ENCODE data around the gene GPR148.
"Not testable (repeated sequence)": the region's sequence is repeated elsewhere in the genome, so short reads cannot be mapped to it uniquely, and the experiment has no call there.

The GPR148 gene

DNA sequence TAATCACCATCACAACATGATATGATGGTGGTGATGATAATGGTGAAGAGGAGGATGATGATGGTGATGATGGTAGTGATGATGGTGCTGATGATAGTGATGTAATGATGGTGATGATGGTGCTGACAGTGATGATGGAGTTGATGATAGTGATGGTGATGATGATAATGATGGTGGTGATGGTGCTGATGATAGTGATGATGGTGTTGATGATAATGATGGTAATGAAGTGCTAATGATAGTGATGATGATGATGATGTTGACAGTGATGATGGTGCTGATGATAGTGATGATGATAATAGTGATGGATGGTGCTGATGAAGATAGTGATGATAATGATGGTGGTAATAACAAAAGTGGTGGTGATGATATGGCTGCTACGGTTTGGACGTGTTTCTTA is 4.4 kb upstream of the GPR148 start:
- H3K36me3 ChIP-seq (ENCODE audit: control insufficient read depth, insufficient read depth, low read length) = no peaks in the 10 kb centered on the region
- TF ChIP-seq, protein P1, sequence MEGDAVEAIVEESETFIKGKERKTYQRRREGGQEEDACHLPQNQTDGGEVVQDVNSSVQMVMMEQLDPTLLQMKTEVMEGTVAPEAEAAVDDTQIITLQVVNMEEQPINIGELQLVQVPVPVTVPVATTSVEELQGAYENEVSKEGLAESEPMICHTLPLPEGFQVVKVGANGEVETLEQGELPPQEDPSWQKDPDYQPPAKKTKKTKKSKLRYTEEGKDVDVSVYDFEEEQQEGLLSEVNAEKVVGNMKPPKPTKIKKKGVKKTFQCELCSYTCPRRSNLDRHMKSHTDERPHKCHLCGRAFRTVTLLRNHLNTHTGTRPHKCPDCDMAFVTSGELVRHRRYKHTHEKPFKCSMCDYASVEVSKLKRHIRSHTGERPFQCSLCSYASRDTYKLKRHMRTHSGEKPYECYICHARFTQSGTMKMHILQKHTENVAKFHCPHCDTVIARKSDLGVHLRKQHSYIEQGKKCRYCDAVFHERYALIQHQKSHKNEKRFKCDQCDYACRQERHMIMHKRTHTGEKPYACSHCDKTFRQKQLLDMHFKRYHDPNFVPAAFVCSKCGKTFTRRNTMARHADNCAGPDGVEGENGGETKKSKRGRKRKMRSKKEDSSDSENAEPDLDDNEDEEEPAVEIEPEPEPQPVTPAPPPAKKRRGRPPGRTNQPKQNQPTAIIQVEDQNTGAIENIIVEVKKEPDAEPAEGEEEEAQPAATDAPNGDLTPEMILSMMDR (IDR thresholded peaks at IDR 0.05; ENCODE audit: insufficient read depth, low read length, poor library complexity, severe bottlenecking) = no peak
- H3K4me3 ChIP-seq (replicated peaks; ENCODE audit: low read depth, low read length) = no peak overlapping the region
- no peaks in the 10 kb centered on the region for H3K27me3 ChIP-seq (replicated peaks; ENCODE audit: control insufficient read depth, insufficient read depth, low read length)
- no peak for DNase-seq (ENCODE audit: extremely low read depth, insufficient read length)

DNA sequence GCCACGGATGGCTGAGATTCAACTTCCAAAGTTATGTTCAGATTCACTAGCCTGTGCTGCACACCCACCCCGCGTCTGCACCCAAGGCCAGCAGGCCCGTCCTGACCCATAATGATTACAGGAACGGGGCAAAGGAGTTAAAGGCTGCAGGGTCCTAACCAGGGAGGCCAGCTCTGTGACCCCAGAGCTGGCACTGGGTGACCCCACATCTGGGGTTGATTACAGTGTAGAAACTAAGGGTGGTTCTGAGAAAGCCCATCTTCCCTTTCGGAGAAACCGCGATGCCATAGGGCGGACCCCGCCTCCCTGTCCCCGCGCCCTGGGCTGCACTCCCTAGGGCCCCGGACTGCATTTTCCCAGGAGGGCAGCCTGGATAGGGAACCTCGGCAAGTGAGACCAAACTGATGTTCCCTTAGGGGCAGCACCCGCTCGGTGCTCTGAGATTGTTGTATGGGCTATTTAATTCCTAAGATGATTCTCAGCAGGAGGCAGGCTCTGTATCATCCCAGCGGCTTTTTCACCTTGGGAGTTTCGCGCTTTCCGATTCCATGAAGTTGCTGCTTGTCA is 2.2 kb upstream of the GPR148 start:
- Histone ChIP-seq H3K36me3 (ENCODE audit: control insufficient read depth, insufficient read depth, low read length) (no peaks in the 10 kb centered on the region), H3K27me3 (replicated peaks; ENCODE audit: control insufficient read depth, insufficient read depth, low read length) (no peaks in the 10 kb centered on the region), H3K4me3 (replicated peaks; ENCODE audit: low read depth, low read length) (peak overlapping the region; percentile 55)
- TF ChIP-seq, protein P1 (IDR thresholded peaks at IDR 0.05; ENCODE audit: insufficient read depth, low read length, poor library complexity, severe bottlenecking) = no peak
- DNase-seq (ENCODE audit: extremely low read depth, insufficient read length) = no peak

DNA sequence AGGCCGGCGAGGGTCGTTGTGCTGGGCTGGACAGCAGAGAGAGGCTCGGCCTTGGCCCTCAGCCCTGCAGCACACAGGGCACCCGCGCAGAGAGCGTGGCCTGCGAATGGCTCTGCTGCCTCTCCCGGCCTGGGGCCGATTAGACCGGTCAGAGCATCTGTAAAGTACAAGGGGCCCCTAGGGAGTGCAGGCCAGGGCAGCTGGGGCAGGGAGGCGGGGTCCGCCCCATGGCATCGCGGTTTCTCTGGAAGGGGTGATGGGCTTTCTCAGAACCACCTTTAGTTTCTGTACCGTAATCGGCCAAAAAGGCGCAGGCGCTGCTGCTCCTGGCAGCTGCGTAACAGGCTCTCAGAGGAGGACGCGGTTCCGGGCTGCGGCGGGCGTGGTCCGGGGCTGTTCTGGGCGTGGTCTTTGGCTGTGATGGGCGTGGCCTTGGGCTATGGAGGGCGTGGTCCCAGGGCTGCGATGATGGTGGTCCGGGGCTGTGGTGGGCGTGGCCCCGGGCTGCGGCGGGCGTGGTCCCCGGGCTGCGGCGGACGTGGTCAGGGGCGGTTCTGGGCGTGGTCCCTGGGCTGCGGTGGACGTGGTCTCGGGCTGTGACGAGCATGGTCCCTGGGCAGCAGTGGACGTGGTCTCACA is 1.5 kb upstream of the GPR148 start:
- no peaks in the 10 kb centered on the region for H3K27me3 ChIP-seq (replicated peaks; ENCODE audit: control insufficient read depth, insufficient read depth, low read length)
- TF ChIP-seq, protein P1 (IDR thresholded peaks at IDR 0.05; ENCODE audit: insufficient read depth, low read length, poor library complexity, severe bottlenecking) = no peak
- DNase-seq (ENCODE audit: extremely low read depth, insufficient read length) = peak; percentile 88
- no peaks in the 10 kb centered on the region for H3K36me3 ChIP-seq (ENCODE audit: control insufficient read depth, insufficient read depth, low read length)
- H3K4me3 ChIP-seq (replicated peaks; ENCODE audit: low read depth, low read length) = peak overlapping the region; percentile 55

DNA sequence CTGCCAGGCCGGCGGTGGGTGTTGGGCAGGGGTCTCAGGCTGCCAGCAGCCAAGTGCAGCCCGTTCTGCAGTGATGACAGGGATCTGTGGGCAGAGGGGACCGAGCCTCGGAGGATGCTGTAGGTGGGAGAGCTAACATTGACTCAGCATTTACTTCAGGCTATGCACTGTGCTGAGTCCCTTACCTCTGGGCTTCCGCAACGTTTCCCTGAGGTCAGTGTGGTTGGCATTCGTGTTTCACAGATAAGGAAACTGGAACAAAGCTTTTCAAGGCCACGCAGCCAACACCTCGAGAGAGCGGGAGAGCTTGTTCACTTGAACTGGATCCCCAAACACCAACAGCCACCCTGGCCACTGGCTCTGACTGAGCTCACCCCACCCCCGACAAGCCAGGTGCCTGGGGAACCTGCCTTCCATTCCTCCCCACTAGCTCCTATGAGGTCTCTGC is 839 bp upstream of the GPR148 start:
- no peaks in the 10 kb centered on the region for H3K27me3 ChIP-seq (replicated peaks; ENCODE audit: control insufficient read depth, insufficient read depth, low read length)
- no peak for DNase-seq (ENCODE audit: extremely low read depth, insufficient read length)
- peak overlapping the region; percentile 36 for H3K4me3 ChIP-seq (replicated peaks; ENCODE audit: low read depth, low read length)
- no peaks in the 10 kb centered on the region for H3K36me3 ChIP-seq (ENCODE audit: control insufficient read depth, insufficient read depth, low read length)
- TF ChIP-seq, protein P1 (IDR thresholded peaks at IDR 0.05; ENCODE audit: insufficient read depth, low read length, poor library complexity, severe bottlenecking) = no peak

DNA sequence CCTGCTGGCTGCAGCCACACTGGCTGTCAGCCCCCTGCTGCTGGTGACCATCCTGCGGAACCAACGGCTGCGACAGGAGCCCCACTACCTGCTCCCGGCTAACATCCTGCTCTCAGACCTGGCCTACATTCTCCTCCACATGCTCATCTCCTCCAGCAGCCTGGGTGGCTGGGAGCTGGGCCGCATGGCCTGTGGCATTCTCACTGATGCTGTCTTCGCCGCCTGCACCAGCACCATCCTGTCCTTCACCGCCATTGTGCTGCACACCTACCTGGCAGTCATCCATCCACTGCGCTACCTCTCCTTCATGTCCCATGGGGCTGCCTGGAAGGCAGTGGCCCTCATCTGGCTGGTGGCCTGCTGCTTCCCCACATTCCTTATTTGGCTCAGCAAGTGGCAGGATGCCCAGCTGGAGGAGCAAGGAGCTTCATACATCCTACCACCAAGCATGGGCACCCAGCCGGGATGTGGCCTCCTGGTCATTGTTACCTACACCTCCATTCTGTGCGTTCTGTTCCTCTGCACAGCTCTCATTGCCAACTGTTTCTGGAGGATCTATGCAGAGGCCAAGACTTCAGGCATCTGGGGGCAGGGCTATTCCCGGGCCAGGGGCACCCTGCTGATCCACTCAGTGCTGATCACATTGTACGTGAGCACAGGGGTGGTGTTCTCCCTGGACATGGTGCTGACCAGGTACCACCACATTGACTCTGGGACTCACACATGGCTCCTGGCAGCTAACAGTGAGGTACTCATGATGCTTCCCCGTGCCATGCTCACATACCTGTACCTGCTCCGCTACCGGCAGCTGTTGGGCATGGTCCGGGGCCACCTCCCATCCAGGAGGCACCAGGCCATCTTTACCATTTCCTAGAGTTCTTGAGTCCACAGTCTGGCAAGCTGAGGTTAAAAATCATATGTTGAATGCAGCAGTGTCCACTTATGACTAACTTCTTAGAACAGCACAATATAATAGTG is 741 bp downstream of the GPR148 start:
- no peaks in the 10 kb centered on the region for H3K36me3 ChIP-seq (ENCODE audit: control insufficient read depth, insufficient read depth, low read length)
- DNase-seq (ENCODE audit: extremely low read depth, insufficient read length) = no peak

DNA sequence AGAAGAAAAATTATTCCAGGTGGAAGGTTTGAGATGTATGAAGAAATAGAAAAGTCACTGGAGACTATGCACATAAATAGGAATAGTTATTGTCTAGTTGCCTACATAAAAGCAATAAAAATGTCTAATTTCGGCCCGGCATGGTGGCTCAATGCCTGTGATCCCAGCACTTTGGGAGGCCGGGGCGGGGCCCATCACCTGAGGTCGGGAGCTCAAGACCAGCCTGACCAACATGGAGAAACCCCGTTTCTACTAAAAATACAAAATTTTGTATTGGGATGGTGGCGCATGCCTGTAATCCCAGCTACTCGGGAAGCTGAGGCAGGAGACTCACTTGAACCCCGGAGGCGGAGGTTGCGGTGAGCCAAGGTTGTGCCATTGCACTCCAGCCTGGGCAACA is 3.4 kb downstream of the GPR148 start:
- H3K4me3 ChIP-seq (replicated peaks; ENCODE audit: low read depth, low read length); DNase-seq (ENCODE audit: extremely low read depth, insufficient read length); H3K36me3 ChIP-seq (ENCODE audit: control insufficient read depth, insufficient read depth, low read length); H3K27me3 ChIP-seq (replicated peaks; ENCODE audit: control insufficient read depth, insufficient read depth, low read length): not testable (repeated sequence)

More for the DNA sequence above, 741 bp downstream of the GPR148 start:
- no peak overlapping the region for H3K4me3 ChIP-seq (replicated peaks; ENCODE audit: low read depth, low read length)
- H3K27me3 ChIP-seq (replicated peaks; ENCODE audit: control insufficient read depth, insufficient read depth, low read length) = no peaks in the 10 kb centered on the region
- TF ChIP-seq, protein P1 (IDR thresholded peaks at IDR 0.05; ENCODE audit: insufficient read depth, low read length, poor library complexity, severe bottlenecking) = no peak

Data from GM06990 (cell line).